Cerebellar nuclear complex (tissue), 1 donor: ENCODE results near the gene TMPRSS9.
A peak's percentile ranks its signal among the peaks of the same experiment; 100 is the strongest.
"Not testable (repeated sequence)": the region's sequence is repeated elsewhere in the genome, so short reads cannot be mapped to it uniquely, and the experiment has no call there.

Experiments used
- DNase-seq, 2 experiments: peaks; one replicate each; lab custom pipeline; 2025; lab: John Stamatoyannopoulos, UW

Gene TMPRSS9

DNA sequence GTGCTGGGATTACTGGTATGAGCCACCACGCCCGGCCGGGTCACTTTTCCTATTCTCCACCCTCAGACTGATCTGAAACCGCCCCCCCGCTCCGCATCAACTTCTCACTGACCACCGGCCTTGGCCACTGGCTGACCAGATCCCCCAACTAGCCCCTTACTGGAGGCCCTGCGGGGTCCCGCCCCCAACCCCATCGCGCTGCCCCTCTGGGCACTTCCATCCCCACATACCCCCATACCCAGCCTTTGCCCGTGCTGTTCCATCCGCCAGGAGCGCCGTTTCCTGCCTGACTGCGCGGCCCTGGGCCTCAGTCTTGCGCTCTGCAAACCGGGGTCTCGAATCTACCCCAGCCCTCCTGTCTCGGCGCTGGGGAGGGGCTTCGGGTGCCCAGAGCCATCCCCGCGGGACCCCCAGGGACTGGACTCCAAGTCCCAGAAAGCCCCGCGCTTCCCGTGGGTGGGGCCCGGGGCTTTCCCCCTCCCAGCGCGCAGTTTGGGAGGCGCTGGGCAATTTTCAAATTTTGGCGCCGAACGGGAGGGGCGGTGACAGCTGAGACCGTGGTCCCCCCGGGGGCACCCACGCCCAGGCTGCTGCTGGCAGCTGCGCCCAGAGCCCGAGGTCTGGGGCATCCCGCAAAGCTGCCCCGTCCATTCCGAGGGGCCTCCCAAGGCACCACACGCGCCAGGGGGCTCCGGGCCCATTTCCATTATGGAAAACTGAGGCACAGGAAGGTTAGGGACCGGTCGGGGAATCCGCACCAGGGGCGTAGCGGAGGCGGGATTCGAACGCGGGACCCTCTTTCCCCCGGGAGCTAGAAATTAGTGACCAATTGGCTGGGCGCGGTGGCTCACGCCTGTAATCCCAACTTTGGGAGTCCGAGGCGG lies 101.9 kb downstream of the TMPRSS9 start:
- no peak for DNase-seq

DNA sequence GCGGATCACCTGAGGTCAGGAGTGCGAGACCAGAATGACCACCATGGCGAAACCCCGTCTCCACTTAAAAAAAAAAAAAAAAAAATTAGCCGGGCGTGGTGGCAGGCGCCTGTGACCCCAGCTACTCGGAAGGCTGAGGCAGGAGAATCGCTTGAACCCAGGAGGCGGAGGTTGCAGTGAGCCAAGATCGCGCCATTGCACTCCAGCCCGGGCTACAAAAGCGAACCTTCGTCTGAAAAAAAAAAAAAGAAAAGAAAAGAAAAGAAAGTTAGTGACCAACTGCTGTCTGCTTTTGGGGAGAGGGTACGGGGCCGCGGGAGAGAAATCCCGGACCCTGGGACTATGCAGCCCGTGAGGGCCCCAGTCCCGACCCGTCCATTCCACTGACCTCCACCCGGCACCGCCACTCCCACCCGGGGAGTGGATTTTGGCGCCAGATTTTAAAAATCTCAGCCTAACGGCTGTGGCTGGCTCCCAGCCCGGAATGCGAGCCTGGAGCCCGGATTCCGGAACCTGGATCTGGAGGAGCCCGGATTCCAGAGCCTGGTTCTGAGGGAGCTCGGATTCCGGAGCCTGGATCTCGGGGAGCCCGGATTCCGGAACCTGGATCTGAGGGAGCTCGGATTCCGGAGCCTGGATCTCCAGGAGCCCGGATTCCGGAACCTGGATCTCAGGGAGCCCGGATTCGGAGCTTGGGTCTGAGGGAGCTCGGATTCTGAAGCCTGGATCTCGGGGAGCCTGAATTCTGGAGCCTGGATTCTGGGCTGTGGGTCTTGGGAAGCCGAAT lies 102.8 kb downstream of the TMPRSS9 start:
- peak in 1 of 2 experiments; percentile 74 for DNase-seq

GRCh38 chr19:2463694-2464093 lies 103.6 kb downstream of the TMPRSS9 start:
- DNase-seq, result not testable (repeated sequence)

GRCh38 chr19:2464389-2464788 lies 104.3 kb downstream of the TMPRSS9 start:
- no peak for DNase-seq

- no peak for DNase-seq
Observed at GRCh38 chr19:2468596-2468995, 108.5 kb downstream of the TMPRSS9 start.

GRCh38 chr19:2469102-2469914 lies 109.2 kb downstream of the TMPRSS9 start:
- no peak for DNase-seq

- not testable (repeated sequence) for DNase-seq
Observed at GRCh38 chr19:2469915-2470200, 109.8 kb downstream of the TMPRSS9 start.

DNA sequence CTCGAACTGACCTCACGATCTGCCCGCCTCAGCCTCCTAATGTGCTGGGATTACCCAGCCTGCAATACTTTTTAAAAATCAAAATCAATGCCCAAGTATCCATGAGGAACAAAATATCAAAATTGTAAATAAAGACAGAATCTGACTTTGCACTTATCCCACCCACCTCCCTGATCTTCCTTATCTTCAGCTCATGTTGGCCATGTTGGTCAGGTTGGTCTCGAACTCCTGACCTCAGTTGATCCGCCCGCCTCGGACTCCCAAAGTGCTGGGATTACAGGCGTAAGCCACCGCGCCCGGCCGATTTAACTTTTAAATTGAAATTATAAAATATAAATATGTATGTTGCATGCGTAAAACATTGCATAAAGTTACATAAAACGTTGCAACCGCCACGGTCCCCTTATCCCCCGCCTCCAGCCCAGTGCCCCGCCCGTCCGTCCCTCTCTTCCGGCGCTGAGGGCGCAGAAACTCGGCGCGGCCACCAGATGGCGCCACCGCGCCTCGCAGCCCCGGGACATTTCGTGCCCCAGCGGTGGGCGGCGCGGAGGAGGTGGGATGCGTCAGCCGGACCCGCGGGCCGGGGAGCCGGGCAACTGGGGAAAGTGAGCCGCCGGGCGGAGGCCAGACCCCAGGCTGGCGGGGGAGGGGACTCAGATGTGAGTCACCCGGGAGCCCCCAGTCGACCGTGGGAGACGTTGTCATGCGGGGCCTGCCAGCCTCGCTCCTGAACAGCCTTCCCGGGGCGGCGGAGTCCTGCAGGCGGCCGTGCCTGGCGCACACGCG lies 114.4 kb downstream of the TMPRSS9 start:
- peak in 1 of 2 experiments; percentile 12 for DNase-seq

GRCh38 chr19:2475018-2475701 lies 115.1 kb downstream of the TMPRSS9 start:
- no peak for DNase-seq
